GM21367 (cell line): Measurements from ENCODE around the gene LIME1.

Experiments used
- ATAC-seq: cut with Tn5 transposase; IDR thresholded peaks from one replicate; pipeline ENCODE4 v1.9.1; 2021; ENCODE audit not compliant: unreplicated experiment

The LIME1 gene

GRCh38 chr20:63735859-63736718 lies at the start of gene LIME1:
Gene LIME1 (plus strand): TSS chr20:63736664. CDS start chr20:63737550, 886 bp downstream.
- no peak for ATAC-seq

GRCh38 chr20:63687419-63688178 lies 48.9 kb upstream of the LIME1 start:
- no peak for ATAC-seq

GRCh38 chr20:63688228-63689045 lies 48.0 kb upstream of the LIME1 start:
- ATAC-seq = no peak

GRCh38 chr20:63689046-63690002 lies 47.1 kb upstream of the LIME1 start:
- ATAC-seq = no peak

- ATAC-seq = no peak
Observed at GRCh38 chr20:63690003-63690897, 46.2 kb upstream of the LIME1 start.

GRCh38 chr20:63690898-63691710 lies 45.4 kb upstream of the LIME1 start:
- ATAC-seq = no peak

- ATAC-seq = no peak
Observed at GRCh38 chr20:63691711-63692435, 44.6 kb upstream of the LIME1 start.

GRCh38 chr20:63692436-63693082 lies 43.9 kb upstream of the LIME1 start:
- ATAC-seq = no peak

- no peak for ATAC-seq
Observed at GRCh38 chr20:63693083-63693732, 43.3 kb upstream of the LIME1 start.

GRCh38 chr20:63693733-63694583 lies 42.5 kb upstream of the LIME1 start:
- ATAC-seq = no peak

- ATAC-seq = no peak
Observed at GRCh38 chr20:63694584-63695423, 41.7 kb upstream of the LIME1 start.

- ATAC-seq = no peak
Observed at GRCh38 chr20:63695424-63696305, 40.8 kb upstream of the LIME1 start.

- no peak for ATAC-seq
Observed at GRCh38 chr20:63696306-63696627, 40.2 kb upstream of the LIME1 start.
